ENCODE results near the gene ATP6AP1. TPM values are rescaled to one million over a fixed set of nuclear protein-coding genes. Genes with fewer than 3 reads are reported as not detected.

The ATP6AP1 gene
- total RNA-seq, 1 donor from 2014 or later: 52.6 TPM

DNA sequence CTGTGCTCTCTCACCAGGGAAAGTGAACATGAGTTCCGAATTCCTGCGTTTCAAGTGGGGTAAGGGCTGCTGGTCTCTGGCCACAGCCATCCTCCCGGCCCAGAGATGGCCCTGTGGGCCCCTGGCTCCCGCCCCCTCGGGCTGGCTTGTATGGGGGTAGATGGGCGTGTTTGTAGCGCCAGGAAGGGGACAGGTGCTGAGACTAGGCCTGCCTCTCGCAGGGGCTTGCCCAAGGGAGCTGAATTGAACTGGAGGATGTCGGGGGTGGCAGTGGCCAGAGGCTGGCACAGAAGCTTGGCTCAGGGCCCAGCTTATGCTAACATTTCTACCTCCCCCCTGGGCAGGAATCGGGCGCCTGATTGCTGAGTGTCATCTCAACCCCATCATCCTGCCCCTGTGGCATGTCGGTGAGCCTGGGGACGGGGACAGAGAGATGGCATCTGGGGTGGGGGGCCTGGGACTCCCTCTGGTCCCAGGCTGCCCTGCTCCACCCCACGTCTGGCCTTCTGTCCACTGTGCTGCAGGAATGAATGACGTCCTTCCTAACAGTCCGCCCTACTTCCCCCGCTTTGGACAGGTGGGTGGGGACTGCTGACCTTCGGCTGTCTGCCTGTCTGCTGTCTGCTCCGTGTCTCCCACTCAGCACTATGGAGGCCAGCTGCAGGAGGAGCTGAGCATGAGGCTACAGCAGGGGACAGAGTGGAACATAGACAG is 8.6 kb upstream of the ATP6AP1 start:
- H3K27ac ChIP-seq: no peak overlapping the region
- no peaks in the 10 kb centered on the region for H3K27me3 ChIP-seq
- DNase-seq (ENCODE audit: low spot score in 2 of 2): no peak
- no peaks in the 10 kb centered on the region for H3K36me3 ChIP-seq
- H3K9me3 ChIP-seq: no peaks in the 10 kb centered on the region
- TF ChIP-seq, protein P1, sequence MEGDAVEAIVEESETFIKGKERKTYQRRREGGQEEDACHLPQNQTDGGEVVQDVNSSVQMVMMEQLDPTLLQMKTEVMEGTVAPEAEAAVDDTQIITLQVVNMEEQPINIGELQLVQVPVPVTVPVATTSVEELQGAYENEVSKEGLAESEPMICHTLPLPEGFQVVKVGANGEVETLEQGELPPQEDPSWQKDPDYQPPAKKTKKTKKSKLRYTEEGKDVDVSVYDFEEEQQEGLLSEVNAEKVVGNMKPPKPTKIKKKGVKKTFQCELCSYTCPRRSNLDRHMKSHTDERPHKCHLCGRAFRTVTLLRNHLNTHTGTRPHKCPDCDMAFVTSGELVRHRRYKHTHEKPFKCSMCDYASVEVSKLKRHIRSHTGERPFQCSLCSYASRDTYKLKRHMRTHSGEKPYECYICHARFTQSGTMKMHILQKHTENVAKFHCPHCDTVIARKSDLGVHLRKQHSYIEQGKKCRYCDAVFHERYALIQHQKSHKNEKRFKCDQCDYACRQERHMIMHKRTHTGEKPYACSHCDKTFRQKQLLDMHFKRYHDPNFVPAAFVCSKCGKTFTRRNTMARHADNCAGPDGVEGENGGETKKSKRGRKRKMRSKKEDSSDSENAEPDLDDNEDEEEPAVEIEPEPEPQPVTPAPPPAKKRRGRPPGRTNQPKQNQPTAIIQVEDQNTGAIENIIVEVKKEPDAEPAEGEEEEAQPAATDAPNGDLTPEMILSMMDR (IDR thresholded peaks at IDR 0.05): no peak
- H3K4me1 ChIP-seq: no peaks in the 10 kb centered on the region
- intact Hi-C loops (cut with DNase I): no loop called here
- no peak overlapping the region for H3K4me3 ChIP-seq

DNA sequence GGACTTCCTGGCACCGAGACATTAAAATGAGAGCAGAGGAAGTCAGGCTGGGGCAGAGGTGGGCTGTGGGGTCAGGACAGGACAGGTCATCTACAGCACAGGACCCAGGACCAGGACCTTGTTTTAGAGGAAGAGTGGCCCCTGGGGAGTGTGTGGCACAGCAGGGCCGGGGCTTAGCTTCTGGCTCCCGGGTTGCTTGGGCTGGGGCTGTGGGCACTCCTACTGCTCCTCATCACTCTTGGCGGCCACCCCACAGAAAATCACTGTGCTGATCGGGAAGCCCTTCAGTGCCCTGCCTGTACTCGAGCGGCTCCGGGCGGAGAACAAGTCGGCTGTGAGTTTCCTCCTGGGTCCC is 8.1 kb upstream of the ATP6AP1 start:
- no peaks in the 10 kb centered on the region for H3K36me3 ChIP-seq
- TF ChIP-seq, protein P1 (IDR thresholded peaks at IDR 0.05): no peak
- H3K4me3 ChIP-seq: no peak overlapping the region
- H3K27me3 ChIP-seq: no peaks in the 10 kb centered on the region
- intact Hi-C loops (cut with DNase I): no loop called here
- H3K9me3 ChIP-seq: no peaks in the 10 kb centered on the region
- no peak for DNase-seq (ENCODE audit: low spot score in 2 of 2)
- H3K4me1 ChIP-seq: no peaks in the 10 kb centered on the region
- H3K27ac ChIP-seq: no peak overlapping the region

DNA sequence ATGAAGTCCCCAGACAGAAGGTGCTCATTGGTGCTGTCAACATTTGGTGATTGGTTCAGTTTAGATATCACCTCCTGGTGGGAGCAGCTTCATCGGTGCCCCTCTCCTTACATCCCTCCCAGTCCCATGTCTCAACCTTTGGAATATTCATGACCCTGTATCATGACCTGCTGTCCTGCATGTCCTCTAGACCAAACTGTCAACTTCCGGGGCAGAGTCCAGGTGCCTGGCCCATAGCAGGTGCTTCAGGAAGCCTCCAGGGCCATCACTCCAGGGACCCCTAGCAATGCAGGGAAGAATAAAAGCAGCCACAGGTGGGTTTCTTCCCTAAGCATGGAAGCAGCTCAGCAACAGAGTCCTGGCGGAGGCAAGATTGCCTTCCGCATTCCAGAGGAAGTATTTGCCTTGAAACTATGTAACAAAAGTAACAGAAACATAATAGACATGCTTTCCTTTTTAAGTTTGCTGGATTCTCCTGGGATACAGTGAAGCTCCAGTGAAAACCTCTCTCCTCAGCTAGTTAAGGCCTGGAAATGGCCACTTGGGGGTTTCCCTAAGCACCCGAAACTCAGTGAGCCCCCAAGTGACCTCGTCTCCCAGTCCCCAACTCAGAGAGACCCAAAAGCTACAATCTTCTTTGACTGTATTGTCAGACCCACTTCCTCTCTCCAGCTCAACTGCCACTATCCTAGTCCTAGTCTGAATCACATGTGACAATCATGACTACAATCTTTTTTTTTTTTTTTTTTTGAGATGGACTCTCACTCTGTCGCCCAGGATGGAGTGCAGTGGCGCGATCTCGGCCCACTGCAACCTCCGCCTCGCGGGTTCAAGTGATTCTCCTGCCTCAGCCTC is 1.3 kb upstream of the ATP6AP1 start:
- Histone ChIP-seq H3K27me3 (no peaks in the 10 kb centered on the region), H3K4me3 (peak overlapping the region in 1 of 2 donors; percentile 86), H3K27ac (peak overlapping the region in 1 of 2 donors; percentile 33), H3K36me3 (peaks cover 0 to under 1% of the 10 kb centered on the region in 2 donors), H3K9me3 (no peaks in the 10 kb centered on the region), H3K4me1 (peaks cover 2 to 8% of the 10 kb centered on the region in 2 donors)
- no peak for DNase-seq (ENCODE audit: low spot score in 2 of 2)
- TF ChIP-seq, protein P1 (IDR thresholded peaks at IDR 0.05): no peak
- intact Hi-C loops (cut with DNase I): loop anchor here (5.0 kb wide), 1 partner anchor 105 kb away; no protein-coding TSS in a partner anchor

DNA sequence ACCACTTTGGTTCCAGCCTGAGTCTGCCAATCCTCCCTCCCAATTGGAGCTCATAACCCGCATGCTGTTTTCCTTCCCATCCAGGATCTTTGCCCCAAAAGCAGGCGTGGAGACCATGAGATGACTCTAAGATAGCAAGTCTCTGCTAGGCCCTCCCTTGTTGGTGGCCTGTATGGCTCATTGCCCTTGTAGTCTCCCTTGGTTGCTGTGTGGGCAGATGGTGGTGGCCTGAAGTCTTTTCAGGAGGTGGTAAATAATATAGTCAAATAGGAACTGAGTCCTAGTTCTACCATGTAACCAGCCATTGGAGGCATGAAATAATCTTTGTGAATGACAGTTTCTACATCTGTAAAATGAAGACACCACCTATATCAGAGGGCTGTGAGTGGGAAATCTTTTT is 1.2 kb downstream of the ATP6AP1 start:
- peak overlapping the region; percentile 43 to 86 for H3K4me3 ChIP-seq
- DNase-seq (ENCODE audit: low spot score in 2 of 2): no peak
- no peaks in the 10 kb centered on the region for H3K9me3 ChIP-seq
- no peaks in the 10 kb centered on the region for H3K27me3 ChIP-seq
- TF ChIP-seq, protein P1 (IDR thresholded peaks at IDR 0.05): no peak
- intact Hi-C loops (cut with DNase I): loop anchor here (5.0 kb wide), 1 partner anchor 103 kb away; no protein-coding TSS in a partner anchor
- no peak overlapping the region for H3K27ac ChIP-seq
- peaks cover 8 to 12% of the 10 kb centered on the region in 2 donors for H3K36me3 ChIP-seq
- peaks cover 2 to 8% of the 10 kb centered on the region in 2 donors for H3K4me1 ChIP-seq

DNA sequence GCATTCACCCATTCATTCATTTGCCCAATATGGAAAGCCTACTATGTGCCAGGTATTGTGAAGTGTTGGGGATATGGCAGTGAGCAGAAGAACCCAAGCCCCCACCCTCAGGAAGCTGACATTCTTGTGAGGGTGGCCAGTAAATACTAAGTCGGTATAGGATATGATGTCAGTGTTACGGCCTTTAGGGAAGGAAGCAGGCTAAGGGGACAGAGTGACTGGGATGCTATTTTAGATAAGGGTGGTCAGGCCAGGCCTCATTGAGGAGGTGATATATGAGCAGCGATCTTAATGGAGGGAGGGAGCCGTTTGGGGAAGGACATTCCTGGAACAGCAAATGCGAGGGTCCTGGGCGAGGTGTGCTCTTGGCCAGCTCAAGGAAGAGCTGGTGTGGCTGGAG is 2.0 kb downstream of the ATP6AP1 start:
- Histone ChIP-seq H3K36me3 (peaks cover 11 to 12% of the 10 kb centered on the region in 2 donors), H3K9me3 (no peaks in the 10 kb centered on the region), H3K4me1 (peaks cover 2 to 8% of the 10 kb centered on the region in 2 donors), H3K4me3 (no peak overlapping the region), H3K27me3 (no peaks in the 10 kb centered on the region), H3K27ac (no peak overlapping the region)
- TF ChIP-seq, protein P1 (IDR thresholded peaks at IDR 0.05): no peak
- intact Hi-C loops (cut with DNase I): no loop called here
- DNase-seq (ENCODE audit: low spot score in 2 of 2): no peak

Measured in ascending aorta (tissue), 2 donors.